ENCODE data around the gene CTNNBL1.
A peak's percentile ranks its signal among the peaks of the same experiment; 100 is the strongest.
"Not testable (repeated sequence)": the region's sequence is repeated elsewhere in the genome, so short reads cannot be mapped to it uniquely, and the experiment has no call there.

The CTNNBL1 gene

GRCh38 chr20:37693635-37694626 lies at the start of gene CTNNBL1:
CTNNBL1 (plus strand) TSS chr20:37694030; CDS start chr20:37694123, 93 bp downstream.
- peak; percentile 97 for DNase-seq

DNA sequence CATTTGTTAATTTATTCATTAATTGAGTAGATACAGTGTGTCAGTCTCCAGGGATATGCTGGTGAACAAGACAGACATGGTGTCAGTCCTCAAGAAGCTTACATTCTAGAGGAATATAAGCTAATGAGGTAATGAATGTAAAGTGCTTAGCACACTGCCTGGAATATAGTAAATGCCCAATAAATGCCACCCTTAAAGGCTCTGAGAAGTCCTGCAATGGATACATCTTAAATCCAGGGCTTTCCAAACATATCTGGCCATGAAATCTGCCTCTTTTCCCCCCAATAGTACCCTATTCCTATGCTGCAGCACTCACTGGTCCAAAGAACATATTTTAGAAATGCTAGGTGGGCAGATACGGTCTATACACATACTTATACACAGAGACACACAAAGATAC lies 49.2 kb upstream of the CTNNBL1 start:
- DNase-seq = no peak

- DNase-seq = no peak
Observed at GRCh38 chr20:37647946-37648345, 45.9 kb upstream of the CTNNBL1 start.

GRCh38 chr20:37649017-37649416 lies 44.8 kb upstream of the CTNNBL1 start:
- no peak for DNase-seq

- DNase-seq = no peak
Observed at GRCh38 chr20:37649676-37650370, 44.0 kb upstream of the CTNNBL1 start.

- DNase-seq = no peak
Observed at GRCh38 chr20:37650661-37651060, 43.2 kb upstream of the CTNNBL1 start.

DNA sequence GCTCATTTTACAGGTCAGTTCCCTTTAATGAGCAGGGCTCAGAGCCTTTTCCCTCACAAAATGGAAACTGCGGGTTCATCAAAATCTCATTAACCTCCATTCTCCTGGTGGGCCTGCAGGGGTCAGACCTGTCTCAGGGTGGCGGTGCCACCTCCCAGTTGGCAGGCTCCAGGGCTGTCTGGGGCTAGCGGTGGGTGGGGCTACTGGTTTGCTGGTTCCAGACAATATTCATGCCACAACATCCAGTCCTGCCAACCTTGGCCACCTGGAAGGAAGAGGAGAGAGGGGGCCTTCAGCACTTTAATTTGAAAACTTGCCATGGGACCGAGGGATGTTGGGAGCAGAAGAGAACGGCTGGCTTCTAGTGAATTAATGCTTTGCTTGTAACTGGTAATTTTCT lies 41.9 kb upstream of the CTNNBL1 start:
- peak; percentile 26 for DNase-seq

DNA sequence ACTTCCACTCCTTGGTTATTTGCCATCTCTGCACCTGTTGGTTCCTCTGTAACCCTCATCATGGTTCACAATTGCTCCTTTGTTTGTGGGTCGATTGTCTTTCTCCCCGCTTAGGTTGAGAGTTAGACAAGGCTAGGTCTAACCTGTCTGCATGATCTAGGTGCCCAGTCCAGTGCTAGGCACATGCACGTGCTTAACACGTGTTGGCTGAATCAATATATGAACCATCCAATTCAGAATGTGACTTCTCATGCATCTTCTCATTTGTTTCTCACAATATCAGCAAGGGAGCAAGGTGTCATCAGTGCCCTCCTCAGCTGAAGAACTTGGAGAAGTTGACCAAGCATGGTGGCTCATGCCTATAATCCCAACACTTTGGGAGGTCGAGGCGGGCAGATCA lies 36.9 kb upstream of the CTNNBL1 start:
- DNase-seq = no peak

DNA sequence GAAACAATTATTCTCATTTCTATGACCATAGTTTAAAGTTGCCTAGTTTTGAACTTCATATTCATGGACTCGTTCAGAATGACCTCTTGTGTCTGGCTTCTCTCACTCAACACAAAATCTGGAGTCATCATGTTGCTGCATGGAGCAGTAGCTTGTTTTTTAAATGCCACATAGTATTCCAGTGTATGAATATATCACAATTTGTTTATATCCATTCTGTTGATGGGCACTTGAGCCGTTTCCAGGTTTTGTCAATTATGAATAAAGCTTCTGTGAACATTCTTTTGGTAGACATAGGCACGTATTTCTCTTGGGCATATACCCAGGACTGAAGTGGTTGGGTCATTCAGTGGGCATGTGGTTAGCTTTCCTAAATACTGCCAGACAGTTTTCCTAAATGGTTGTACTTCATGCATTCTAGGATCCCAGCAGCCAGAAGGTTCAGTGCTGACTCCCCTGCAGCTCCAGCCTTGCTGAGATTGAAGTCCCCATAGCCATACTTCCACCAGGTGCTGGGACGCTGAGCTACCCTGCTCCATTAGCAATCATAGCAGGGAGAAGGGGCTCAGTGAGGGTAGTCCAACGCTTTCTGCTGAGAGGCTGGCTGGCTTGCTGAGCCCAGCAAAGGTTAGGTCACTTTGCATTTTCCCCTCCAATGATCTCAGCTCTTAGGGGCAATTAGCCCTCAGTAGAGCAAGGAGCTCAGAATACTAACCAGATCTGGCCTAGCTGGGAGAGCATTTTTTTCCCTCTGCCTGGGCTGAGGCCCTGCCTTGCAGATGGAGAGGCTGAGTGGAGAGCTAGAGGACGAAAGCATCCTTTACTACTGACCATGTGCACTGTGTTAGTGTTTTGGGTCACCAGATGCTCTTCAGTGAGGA lies 35.7 kb upstream of the CTNNBL1 start:
- no peak for DNase-seq

DNA sequence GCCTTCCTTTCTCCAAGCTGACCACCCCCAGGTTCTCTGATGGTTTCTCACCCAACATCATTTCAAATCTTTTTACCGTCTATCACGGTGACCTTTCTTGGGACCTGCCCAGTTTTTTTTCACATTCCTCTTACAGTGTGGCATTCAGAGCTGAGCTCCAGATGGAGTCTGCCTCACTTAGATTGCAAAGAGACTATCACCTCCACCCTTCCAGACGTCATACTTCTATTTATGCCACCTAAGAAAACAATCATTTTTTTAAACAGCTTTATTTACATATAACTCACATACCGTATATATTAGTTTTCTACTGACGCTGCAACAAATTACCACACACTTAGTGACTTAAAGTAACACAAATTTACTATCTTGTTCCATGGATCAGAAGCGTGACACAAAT lies 32.3 kb upstream of the CTNNBL1 start:
- no peak for DNase-seq

DNA sequence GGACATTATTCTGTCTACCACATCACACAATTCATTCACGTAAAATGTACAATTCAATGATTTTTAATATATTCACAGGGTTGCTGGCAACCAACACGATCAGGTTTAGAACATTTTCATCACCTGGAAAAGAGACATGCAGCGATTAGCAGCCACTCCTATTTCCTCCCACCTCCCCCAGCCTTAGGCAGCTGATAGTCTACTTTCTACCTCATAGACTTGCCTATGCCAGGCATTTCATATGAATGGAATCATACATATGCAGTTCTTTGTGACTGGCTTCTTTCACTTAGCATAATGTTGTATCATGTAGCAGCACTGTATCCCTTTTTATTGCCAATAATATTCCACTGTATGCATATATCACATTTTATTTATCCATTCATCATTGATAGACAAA lies 31.5 kb upstream of the CTNNBL1 start:
- DNase-seq = no peak

DNA sequence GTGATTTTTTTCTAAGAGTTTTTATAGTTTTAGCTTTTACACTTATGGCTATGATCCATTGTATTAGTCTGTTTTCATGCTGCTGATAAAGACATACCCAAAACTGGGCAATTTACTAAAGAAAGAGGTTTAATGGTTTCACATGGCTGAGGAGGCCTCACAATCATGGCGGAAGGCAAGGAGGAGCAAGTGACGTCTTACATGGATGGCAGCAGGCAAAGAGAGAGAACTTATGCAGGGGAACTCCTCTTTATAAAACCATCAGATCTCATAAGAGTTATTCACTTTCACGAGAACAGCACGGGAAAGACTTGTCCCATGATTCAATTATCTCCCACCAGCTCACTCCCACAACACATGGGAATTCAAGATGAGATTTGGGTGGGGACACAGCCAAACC lies 29.2 kb upstream of the CTNNBL1 start:
- DNase-seq = not testable (repeated sequence)

GRCh38 chr20:37668166-37668565 lies 25.7 kb upstream of the CTNNBL1 start:
- no peak for DNase-seq

DNA sequence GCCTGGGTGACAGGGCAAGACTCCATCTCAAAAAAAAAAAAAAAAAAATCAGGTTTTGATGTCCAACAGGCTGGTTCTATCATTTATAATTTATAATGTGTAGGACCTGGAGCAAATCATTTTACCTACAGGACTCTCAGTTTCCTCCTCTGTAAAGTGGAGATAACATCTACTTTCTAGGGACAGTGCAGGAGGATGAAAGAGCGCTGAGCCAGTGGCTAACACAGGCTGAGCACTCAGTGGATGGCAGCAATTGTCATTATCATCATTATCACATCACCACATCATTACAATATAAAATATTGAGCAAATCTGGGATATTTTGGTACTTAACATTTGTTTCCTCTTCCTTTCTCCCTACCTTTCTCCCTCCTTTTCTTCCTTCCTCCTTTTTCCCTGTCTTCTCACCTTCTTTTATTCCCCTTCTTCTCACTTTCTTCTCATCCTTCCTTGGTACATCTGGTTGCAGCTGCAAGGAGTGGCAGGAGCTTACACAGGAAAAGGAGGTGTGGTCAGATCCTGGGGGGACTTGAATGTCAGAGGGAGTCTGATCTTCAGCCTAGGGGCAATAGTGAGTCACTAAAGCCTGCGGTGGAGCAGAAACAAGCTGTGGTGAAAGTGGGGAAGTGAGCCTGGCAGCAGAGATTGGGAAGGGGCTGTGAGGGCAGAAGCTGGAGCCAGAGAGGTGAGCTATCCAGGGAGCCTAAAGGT lies 24.6 kb upstream of the CTNNBL1 start:
- no peak for DNase-seq

- DNase-seq = no peak
Observed at GRCh38 chr20:37669773-37670236, 24.0 kb upstream of the CTNNBL1 start.

DNA sequence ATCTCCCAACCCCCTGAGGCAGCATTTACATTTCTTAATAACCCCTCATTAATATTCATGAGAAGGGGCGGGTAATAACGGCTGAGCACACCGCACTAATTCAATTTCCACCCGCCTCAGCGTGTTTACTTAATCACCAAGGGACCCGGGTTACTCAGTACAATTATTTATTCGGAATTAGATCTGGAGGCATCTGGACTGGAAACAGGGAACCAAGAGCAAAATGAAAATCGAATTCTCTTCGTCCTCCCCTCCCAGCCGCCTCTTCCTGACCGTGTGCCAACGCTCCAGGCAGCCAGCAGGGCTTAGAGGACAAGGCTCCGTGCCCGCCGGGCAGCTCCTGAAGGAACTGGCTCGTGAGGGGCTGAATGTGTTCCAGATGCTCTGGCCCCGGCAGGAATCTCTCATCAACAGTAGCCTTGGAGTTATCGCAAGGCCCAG lies 23.5 kb upstream of the CTNNBL1 start:
- DNase-seq = no peak

GRCh38 chr20:37672143-37672542 lies 21.7 kb upstream of the CTNNBL1 start:
- DNase-seq = no peak

- no peak for DNase-seq
Observed at GRCh38 chr20:37673444-37673843, 20.4 kb upstream of the CTNNBL1 start.

DNA sequence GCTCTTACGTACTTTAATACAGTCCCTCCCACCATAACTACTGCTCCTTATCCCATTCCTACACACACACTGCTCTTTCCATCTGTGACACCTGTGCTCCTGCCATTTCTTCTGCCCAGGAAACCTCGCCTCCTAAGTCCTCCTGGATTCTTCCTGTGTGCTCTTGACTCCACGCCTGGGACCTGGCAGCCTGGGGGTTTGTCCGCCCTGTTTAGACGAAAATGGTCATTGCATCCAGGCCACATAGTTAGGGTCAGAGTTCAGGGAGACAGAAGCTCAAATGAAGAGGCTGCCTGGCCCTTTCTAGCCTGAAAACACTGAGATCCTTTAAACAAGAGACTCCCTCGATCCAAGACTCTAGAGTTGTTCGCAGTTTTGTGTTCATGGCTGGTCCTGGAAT lies 17.4 kb upstream of the CTNNBL1 start:
- DNase-seq = no peak

- no peak for DNase-seq
Observed at GRCh38 chr20:37677969-37678861, 15.6 kb upstream of the CTNNBL1 start.

DNA sequence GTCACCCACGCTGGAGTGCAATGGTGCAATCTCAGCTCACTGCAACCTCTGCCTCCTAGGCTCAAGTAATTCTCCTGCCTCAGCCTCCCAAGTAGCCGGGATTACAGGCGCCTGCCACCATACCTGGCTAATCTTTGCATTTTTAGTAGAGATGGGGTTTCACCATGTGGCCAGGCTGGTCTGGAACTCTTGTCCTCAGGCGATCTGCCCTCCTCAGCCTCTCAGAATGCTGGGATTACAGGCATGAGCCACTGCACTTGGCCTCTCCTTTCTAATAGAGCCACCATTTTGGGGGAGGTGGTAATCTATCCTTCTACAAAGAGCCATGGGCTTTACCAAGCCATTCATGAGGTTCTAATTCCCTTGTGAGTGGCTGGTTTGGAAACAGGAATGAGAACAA lies 14.1 kb upstream of the CTNNBL1 start:
- not testable (repeated sequence) for DNase-seq
